Pancreas (tissue), 10 donors: Measurements from ENCODE around the gene FXR2. TPM values are rescaled to one million over a fixed set of nuclear protein-coding genes. Genes with fewer than 3 reads are reported as not detected.

Experiments
- ATAC-seq, 4 donors: fragments of 200-7000 bp; cut with Tn5 transposase; one replicate each; pipeline versions ENCODE4 v1.8.0 to v1.9.1; 2020; ENCODE audit warnings: mild to moderate bottlenecking in 4 of 4, moderate library complexity in 4 of 4
- DNase-seq, 6 donors: peaks; one replicate each; pipeline ENCODE4 v3.0.0-alpha.2; 2020
- FAIRE-seq: peaks from 2 replicates; lab custom pipeline; 2012; peaks lifted over from hg19 to GRCh38; lab: Jason Lieb, UNC
- H3K27ac ChIP-seq, 4 donors: fragments of 200-600 bp; sonication (generic); 1 replicate in 3 of 4; 2 replicates in 1 of 4; pipeline versions ENCODE4 v1.5.0 to v1.8.0; 2020
- H3K27me3 ChIP-seq, 4 donors: fragments of 200-600 bp; one replicate each; pipeline ENCODE4 v1.8.0; 2021
- H3K36me3 ChIP-seq, 3 donors: fragments of 200-600 bp; sonication (generic) in 1 of 3; one replicate each; pipeline versions ENCODE4 v1.5.0 to v1.8.0; 2020 to 2021
- H3K4me1 ChIP-seq, 3 donors: fragments of 200-600 bp; one replicate each; pipeline ENCODE4 v1.8.0; 2021
- H3K4me3 ChIP-seq, 4 donors: fragments of 200-600 bp; sonication (generic) in 2 of 4; one replicate each; pipeline versions ENCODE4 v1.5.0 to v1.8.0; 2020 to 2021
- H3K9me3 ChIP-seq, 4 donors: fragments of 200-600 bp; one replicate each; pipeline ENCODE4 v1.8.0; 2021
- CTCF ChIP-seq, 4 donors: fragments of 200-600 bp; sonication (generic) in 3 of 4; IDR thresholded peaks; one replicate each; pipeline versions ENCODE4 v1.5.0 to v1.8.0; 2021; ENCODE audit warnings: antibody characterized with exemption in 4 of 4
- WGBS, 2 donors: extraction: QIAGEN DNeasy Blood & Tissue Kit; methylation state at CpG; one replicate each; pipeline ENCODE4 v1.1.7; 2013; 5-methylcytosine and 5-hydroxymethylcytosine counted together
- intact Hi-C, 3 donors: fragments of 100-400 bp; cut with DNase I; formaldehyde crosslinking; loops; one replicate each; pipeline versions ENCODE4 v1.11.1 to v1.14.2; 2022
- polyA plus RNA-seq, 2 donors: library from polyadenylated mRNA; stranded (reverse); fragments of 200-250 nt; gene quantifications; one replicate each; pipeline ENCODE4 v1.2.3, GENCODE V29; 2013
- total RNA-seq, 6 donors: library from RNA; stranded (reverse); fragmentation: NEBNext Ultra II Directional in 4 of 6; extraction: Animal tissue kit (Norgen Biotek cat#: 25700) in 4 of 6; gene quantifications; one replicate each; pipeline versions ENCODE4 v1.2.1 to v1.2.4, GENCODE V29; 2021 to 2023
- donor health status: healthy with polysubstance abuse.
- donor health status: DM: no; HTN: no; CAD: no; lungs with moderate emphysema.
- donor health status: DM: no; HTN: no; CAD: no.
- donor health status: control.
- donor health status: control.
- donor health status: Bipolar disorder and iron deficiency.
- donor health status: DM: yes; HTN: yes; CAD: no.
- donor health status: DM: no; HTN: no; CAD: no.
- donor health status: DM: no; HTN: no; CAD: no.
- donor health status: DM: yes; HTN: yes; CAD: no.

FXR2 gene
- total and polyA plus RNA-seq, 8 donors = 7.8 to 25.6 (median 12.6) TPM

- Histone ChIP-seq H3K27ac (peak within 1 kb of the TSS; percentile 79 to 94 (median 88)), H3K27me3 (no peaks in the 10 kb centered on the region), H3K36me3 (peaks cover 0 to 6% (median 4%) of the 10 kb centered on the region in 3 donors), H3K4me1 (peaks cover 25 to 43% (median 30%) of the 10 kb centered on the region in 3 donors), H3K4me3 (peak within 1 kb of the TSS; percentile 80 to 97 (median 92)), H3K9me3 (no peaks in the 10 kb centered on the region)
- DNase-seq (peak; percentile 86 to 97 (median 91)), FAIRE-seq (no peak), ATAC-seq (peak; percentile 64 to 82 (median 79))
- 0 to 1% methylated on average over 41 to 82 of the region's 82 CpGs for WGBS, 2 donors
- TF ChIP-seq CTCF (IDR thresholded peaks at IDR 0.05) = no peak
- intact Hi-C loops = loop anchor here in 1 of 3 donors (5.0 kb wide), 1 partner anchor 49 kb away; no protein-coding TSS in a partner anchor
Observed at GRCh38 chr17:7561589-7562207, 53.0 kb downstream of the FXR2 start, which contains the start of gene SENP3. Gene SENP3 (plus strand): TSS chr17:7561919. CDS start chr17:7563077, 1,158 bp downstream.

DNA sequence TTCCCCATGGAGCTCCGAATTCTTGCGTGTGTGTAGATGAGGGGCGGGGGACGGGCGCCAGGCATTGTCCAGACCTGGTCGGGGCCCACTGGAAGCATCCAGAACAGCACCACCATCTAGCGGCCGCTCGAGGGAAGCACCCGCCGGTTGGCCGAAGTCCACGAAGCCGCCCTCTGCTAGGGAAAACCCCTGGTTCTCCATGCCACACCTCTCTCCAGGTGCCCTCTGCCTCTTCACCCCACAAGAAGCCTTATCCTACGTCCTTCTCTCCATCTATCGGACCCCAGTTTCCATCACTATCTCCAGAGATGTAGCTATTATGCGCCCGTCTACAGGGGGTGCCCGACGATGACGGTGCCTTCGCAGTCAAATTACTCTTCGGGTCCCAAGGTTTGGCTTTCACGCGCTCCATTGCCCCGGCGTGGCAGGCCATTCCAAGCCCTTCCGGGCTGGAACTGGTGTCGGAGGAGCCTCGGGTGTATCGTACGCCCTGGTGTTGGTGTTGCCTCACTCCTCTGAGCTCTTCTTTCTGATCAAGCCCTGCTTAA lies 53.6 kb downstream of the FXR2 start:
- WGBS, 2 donors = 0 to 1% methylated on average over 32 of the region's 32 CpGs
- ATAC-seq (peak; percentile 78 to 85 (median 80)), FAIRE-seq (no peak), DNase-seq (peak; percentile 91 to 97 (median 95))
- H3K27ac ChIP-seq = peak overlapping the region; percentile 79 to 94 (median 88)
- peak overlapping the region; percentile 80 to 97 (median 92) for H3K4me3 ChIP-seq
- peaks cover 0 to 6% (median 4%) of the 10 kb centered on the region in 3 donors for H3K36me3 ChIP-seq
- H3K4me1 ChIP-seq = peaks cover 25 to 43% (median 30%) of the 10 kb centered on the region in 3 donors
- H3K27me3 ChIP-seq = no peaks in the 10 kb centered on the region
- intact Hi-C loops = loop anchor here in 1 of 3 donors (5.0 kb wide), 1 partner anchor 49 kb away; no protein-coding TSS in a partner anchor
- TF ChIP-seq CTCF (IDR thresholded peaks at IDR 0.05) = peak; percentile 62 to 80 (median 64)
- H3K9me3 ChIP-seq = no peaks in the 10 kb centered on the region

- Histone ChIP-seq H3K9me3 (no peaks in the 10 kb centered on the region), H3K4me3 (peak overlapping the region in 2 of 4 donors; percentile 80 to 97), H3K4me1 (peaks cover 25 to 43% (median 30%) of the 10 kb centered on the region in 3 donors), H3K27ac (peak overlapping the region; percentile 22 to 94 (median 86)), H3K36me3 (peaks cover 0 to 3% (median 2%) of the 10 kb centered on the region in 3 donors), H3K27me3 (no peaks in the 10 kb centered on the region)
- peak in 5 of 6 donors; percentile 73 to 86 (median 81) for DNase-seq
- TF ChIP-seq CTCF (IDR thresholded peaks at IDR 0.05) = peak; percentile 45 to 66 (median 52)
- 16 to 19% methylated on average over 22 of the region's 22 CpGs for WGBS, 2 donors
- intact Hi-C loops = loop anchor here in 1 of 3 donors (5.0 kb wide), 1 partner anchor 48 kb away; no protein-coding TSS in a partner anchor
- peak; percentile 54 to 66 (median 58) for ATAC-seq
- FAIRE-seq = no peak
Observed at GRCh38 chr17:7560172-7561027, 54.3 kb downstream of the FXR2 start.

DNA sequence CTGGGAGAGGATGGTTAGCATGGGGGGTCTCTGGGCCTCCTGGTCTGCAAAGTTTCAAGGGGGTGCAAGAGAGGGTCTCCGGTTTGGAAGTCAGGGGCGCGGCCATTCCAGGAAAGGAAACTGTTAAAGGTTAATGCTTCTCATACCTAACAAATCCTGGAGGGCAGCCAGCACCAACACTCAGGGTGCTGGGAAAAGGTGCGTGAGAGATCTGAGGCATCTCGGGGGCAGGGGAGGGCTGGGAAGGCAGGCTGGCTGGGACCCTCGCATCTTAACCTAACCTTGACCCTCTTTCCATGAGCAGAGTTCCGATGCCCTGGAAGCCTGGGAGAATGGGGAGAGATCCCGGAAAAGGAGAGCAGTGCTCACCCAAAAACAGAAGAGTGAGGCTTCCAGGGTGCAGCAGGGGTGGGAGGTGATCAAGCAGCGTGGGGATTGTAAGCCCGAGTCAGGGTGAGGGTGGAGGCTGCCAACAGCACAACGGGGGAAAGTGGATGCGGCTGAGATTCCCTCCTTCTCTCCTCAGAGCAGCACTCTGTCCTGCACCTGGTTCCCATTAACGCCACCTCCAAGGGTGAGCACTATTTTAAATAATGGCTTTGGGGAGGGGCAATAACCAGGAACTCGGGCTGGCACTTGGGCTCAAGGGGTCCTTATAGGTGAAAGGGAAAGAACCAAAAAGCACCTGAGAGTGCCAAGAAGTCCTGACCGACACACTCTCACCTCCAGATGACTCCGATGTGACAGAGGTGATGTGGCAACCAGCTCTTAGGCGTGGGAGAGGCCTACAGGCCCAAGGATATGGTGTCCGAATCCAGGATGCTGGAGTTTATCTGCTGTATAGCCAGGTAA lies 55.2 kb downstream of the FXR2 start:
- Histone ChIP-seq H3K27ac (peak overlapping the region; percentile 80 to 94 (median 90)), H3K4me3 (peak overlapping the region; percentile 10 to 97 (median 53)), H3K9me3 (no peaks in the 10 kb centered on the region), H3K27me3 (no peaks in the 10 kb centered on the region), H3K4me1 (peaks cover 25 to 43% (median 30%) of the 10 kb centered on the region in 3 donors), H3K36me3 (no peaks in the 10 kb centered on the region)
- no peak for TF ChIP-seq CTCF (IDR thresholded peaks at IDR 0.05)
- DNase-seq = peak in 5 of 6 donors; percentile 52 to 75 (median 62)
- ATAC-seq = no peak
- FAIRE-seq = no peak
- intact Hi-C loops = loop anchor here in 2 of 3 donors (5.0 to 10.0 kb wide), 2 partner anchors 47 to 205 kb away; partner anchors contain the start of genes KCTD11 (in 1 of the 2) and TMEM95 (in 1 of the 2)
- WGBS, 2 donors = 17 to 21% methylated on average over 18 of the region's 18 CpGs
